Islet of Langerhans (tissue), 1 donor: ENCODE data around the gene TFB2M.
A peak's percentile ranks its signal among the peaks of the same experiment; 100 is the strongest.

ENCODE experiments used
- FAIRE-seq: peaks from one replicate; lab custom pipeline; 2011; peaks lifted over from hg19 to GRCh38; lab: Jason Lieb, UNC

The TFB2M gene

GRCh38 chr1:246513041-246513440, 53.0 kb downstream of the TFB2M start:
- FAIRE-seq = no peak

GRCh38 chr1:246512635-246513034, 53.4 kb downstream of the TFB2M start:
- no peak for FAIRE-seq

- no peak for FAIRE-seq
Observed at GRCh38 chr1:246512230-246512629, 53.8 kb downstream of the TFB2M start.

GRCh38 chr1:246511203-246511602, 54.9 kb downstream of the TFB2M start:
- FAIRE-seq = no peak

GRCh38 chr1:246510147-246511030, 55.7 kb downstream of the TFB2M start:
- FAIRE-seq = no peak

GRCh38 chr1:246508897-246509688, 57.0 kb downstream of the TFB2M start:
- no peak for FAIRE-seq

- no peak for FAIRE-seq
Observed at GRCh38 chr1:246506674-246507481, 59.2 kb downstream of the TFB2M start, which contains the start of gene SMYD3. Gene SMYD3, minus strand, starts transcription at chr1:246507279.

- FAIRE-seq = no peak
Observed at GRCh38 chr1:246506367-246506673, 59.7 kb downstream of the TFB2M start.

- no peak for FAIRE-seq
Observed at GRCh38 chr1:246503341-246503740, 62.7 kb downstream of the TFB2M start.

- FAIRE-seq = peak; percentile 80
Observed at GRCh38 chr1:246497331-246497915, 68.6 kb downstream of the TFB2M start.

GRCh38 chr1:246492611-246493245, 73.3 kb downstream of the TFB2M start:
- peak; percentile 89 for FAIRE-seq

GRCh38 chr1:246491551-246492053, 74.5 kb downstream of the TFB2M start:
- no peak for FAIRE-seq
